Cardiac septum (tissue), 1 donor: ENCODE data around the gene ASB7. TPM values are rescaled to one million over a fixed set of nuclear protein-coding genes. Genes with fewer than 3 reads are reported as not detected.
"Not testable (repeated sequence)": the region's sequence is repeated elsewhere in the genome, so short reads cannot be mapped to it uniquely, and the experiment has no call there.

Experiments
- DNase-seq: peaks from one replicate; pipeline ENCODE4 v3.0.0-alpha.2; 2020; ENCODE audit warnings: low spot score
- intact Hi-C: fragments of 100-400 bp; cut with DNase I; formaldehyde crosslinking; loops from one replicate; pipeline ENCODE4 v1.14.0; 2022
- total RNA-seq: library from RNA; stranded (reverse); fragmentation: NEBNext Ultra II Directional; extraction: Animal tissue kit (Norgen Biotek cat#: 25700); gene quantifications from one replicate; pipeline ENCODE4 v1.2.1, GENCODE V29; 2021
- donor health status: DM: no; HTN: no; CAD: no.

Gene ASB7
- total RNA-seq, 1 donor from 2014 or later, result 6.8 TPM

DNA sequence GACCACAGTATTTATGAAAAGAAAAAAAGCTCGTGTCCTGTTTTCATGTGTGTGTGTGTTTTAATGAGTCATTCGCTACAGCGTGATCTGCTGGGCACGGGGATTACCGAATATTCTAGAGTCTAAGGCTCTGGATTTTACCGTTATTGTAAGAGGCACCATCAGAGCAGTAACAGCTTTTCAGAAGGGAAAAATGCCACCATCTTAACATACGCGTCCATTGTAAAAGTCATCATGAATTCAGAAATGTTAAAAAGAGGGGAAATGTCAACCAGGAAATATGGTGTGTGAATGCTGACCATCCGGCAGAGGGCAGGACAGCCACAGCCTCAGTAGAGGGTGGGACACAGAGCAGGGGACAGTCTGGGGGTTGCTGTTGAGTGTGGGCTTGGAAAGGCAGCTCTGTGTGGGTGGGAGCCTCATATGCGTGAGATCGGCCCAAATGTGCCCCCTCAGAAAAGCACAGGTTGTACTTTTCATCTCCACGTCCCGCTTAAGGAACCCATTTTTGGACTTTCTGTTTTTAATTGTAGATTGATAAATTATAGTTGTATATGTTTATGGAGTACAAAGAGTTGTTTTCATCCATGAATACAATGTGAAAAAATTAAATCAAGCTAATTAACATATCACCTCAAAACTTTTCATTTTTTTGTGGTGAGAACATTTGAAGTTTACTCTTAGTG, 69.6 kb downstream of the ASB7 start:
- intact Hi-C loops, result loop anchor here (5.0 kb wide), 1 partner anchor 200 kb away; no protein-coding TSS in a partner anchor
- DNase-seq, result no peak

DNA sequence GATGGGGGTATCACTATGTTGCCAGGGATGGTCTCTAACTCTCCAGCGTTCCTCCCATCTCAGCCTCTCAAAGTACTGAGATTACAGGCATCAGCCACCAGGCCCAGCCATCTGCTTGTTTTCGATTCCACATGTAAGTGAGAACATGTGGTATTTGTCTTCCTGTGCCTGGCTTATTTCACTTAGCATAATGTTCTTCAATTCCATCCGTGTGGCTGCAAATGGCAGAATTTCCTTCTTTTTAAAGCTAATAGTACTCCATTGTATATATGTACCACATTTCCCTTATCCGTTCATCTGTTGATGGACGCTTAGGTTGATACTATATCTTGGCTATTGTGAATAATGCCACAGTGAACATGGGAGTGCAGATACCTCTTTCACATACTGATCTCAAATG, 70.6 kb downstream of the ASB7 start:
- no peak for DNase-seq
- intact Hi-C loops, result loop anchor here (5.0 kb wide), 1 partner anchor 199 kb away; no protein-coding TSS in a partner anchor

DNA sequence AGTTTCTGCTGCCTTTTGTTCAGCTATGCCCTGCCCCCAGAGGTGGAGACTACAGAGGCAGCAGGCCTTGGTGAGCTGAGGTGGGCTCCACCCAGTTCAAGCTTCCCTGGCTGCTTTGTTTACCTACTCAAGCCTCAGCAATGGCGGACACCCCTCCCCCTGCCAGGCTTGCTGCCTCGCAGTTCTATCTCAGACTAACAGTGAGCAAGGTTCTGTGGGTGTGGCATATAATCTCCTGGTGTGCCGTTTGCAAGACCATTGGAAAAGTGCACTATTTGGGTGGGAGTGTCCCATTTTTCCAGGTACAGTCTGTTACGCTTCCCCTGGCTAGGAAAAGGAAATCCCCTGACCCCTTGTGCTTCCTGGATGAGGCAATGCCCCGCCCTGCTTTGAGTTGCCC, 76.8 kb downstream of the ASB7 start:
- intact Hi-C loops, result not testable (repeated sequence)

GRCh38 chr15:100680726-100681125, 78.3 kb downstream of the ASB7 start:
- no peak for DNase-seq
- intact Hi-C loops, result no loop called here

More for the DNA sequence above, 76.8 kb downstream of the ASB7 start:
- not testable (repeated sequence) for DNase-seq

- no peak for DNase-seq
- intact Hi-C loops, result no loop called here
Measured at GRCh38 chr15:100681335-100681746, 79.0 kb downstream of the ASB7 start.

DNA sequence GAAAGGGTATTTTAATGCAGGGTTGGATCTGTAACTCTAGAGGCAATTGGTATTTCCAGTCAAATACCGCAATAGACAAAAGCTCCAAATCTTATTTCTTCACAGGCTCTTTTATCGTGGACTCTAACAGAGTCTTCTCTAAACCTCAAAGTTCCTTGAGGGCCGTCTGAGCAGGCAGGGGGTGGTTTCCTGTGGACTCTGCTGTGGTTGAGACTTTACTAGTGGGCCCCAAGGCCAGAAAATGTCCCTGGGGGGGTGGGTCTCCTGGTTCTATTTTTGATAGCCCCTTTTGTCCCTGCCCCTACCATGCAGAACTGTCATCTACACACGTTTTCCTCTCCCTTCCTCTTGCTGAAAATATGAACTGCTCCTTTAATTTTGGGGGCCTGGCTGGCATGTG, 80.1 kb downstream of the ASB7 start:
- DNase-seq, result no peak
- intact Hi-C loops, result no loop called here

DNA sequence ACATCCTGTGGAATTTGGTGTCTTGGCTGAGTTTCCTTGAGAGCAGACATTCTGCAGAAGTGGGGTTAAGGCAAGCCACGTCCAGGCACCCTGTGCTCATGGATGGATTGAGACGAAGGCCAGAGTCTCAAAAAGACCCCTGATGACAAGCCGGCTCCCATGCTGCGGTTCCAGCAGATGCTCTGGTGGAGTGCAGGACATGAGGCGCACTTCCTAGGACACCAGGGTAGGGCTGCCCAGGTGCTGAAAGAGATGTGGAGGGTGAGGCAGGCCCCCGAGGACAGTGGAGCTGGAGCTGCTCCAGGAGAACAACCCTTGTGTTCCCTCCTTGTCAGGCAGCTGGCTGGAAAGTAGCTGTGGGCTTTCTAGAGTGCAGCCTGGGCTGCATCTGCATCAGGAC, 81.0 kb downstream of the ASB7 start:
- no peak for DNase-seq
- intact Hi-C loops, result no loop called here

DNA sequence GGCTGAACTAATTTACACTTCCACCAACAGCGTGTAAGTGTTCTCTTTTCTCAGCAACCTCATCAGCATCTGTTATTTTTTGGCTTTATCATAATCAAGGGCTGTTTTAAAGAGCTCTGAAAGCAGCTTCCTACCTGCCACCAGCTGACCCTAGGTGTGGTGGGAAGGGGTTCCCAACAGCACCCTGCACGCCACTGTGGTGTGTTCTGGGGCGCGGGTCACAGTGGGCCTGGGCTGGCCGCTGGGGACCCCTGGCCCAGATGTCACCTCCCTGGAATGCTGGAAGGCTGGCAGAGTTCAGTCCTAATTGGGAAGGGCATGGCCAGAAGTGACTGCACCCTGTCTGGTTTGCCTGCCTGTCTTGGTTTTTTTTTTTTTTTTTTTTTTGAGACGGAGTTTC, 82.2 kb downstream of the ASB7 start:
- DNase-seq, result no peak
- intact Hi-C loops, result no loop called here

DNA sequence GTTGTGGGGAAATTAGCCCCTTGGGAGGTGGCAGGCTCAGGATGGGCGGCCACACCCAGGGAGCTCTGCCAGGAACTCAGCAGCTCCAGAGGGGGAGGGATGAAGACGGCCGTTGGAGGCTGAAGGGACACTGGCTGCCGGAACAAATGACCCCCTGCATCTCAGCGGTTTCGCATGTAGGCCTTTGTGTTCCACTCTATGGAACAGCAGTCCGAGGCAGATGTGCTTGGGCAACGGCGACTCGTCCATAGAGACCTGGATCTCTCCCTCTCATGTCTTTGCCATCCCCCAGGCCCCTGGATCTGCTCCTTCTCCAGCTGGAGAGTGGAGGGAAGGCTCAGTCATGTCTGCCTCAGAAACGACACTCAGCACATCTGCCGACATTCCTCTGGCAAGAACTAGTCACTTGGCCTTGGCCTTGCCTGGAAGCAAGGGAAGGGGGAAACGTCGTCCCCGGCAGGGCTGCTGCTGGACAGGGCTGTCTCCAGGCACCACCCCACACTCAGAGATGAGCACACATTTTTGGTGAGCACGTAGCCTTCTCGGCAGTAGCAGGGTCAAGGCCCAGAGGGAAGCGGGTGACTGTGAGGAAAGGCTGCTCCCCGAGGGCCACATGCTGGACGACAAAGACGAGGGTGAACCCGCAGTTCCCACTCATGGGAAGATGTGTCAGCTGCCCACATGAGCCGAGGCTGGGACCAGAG, 83.8 kb downstream of the ASB7 start:
- intact Hi-C loops, result no loop called here

DNA sequence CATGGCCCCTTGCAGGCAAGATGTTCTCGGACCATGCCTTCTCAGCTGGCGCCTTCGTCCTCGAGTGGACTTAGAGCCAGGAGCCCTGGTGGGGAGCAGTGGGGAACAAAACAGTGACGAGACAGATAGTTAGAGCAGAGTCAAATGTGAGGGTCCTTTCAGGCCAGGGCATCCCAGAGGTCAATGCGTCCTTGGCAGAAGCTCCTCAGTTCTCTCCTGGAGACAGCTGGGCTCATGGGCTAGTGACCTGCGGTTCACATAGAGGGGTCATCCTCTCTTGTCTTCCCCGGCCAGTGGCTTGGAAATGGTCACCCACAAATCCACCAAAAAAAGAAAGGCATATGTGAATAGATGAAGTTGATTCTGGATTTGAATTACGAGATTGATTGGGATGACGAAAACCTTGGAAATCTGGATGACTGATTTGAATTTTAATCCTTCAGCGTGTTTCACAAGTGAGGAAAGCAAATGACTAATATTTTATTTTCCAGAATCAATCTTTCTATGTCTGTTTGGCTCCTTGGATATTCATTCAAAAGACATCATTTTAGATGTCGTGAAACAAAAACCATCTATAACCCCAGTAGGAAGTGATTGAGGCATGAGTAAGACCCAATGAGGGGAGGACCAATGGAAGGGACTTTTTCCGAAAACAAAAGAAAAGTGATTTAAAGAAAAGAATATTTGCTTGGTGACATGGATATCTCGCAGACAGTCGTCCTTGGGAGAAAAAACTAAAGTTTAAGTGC, 84.5 kb downstream of the ASB7 start:
- intact Hi-C loops, result no loop called here
- DNase-seq, result no peak

More for the DNA sequence above, 83.8 kb downstream of the ASB7 start:
- no peak for DNase-seq

GRCh38 chr15:100687582-100688141, 85.3 kb downstream of the ASB7 start:
- DNase-seq, result no peak
- intact Hi-C loops, result no loop called here

GRCh38 chr15:100688549-100689120, 86.2 kb downstream of the ASB7 start:
- DNase-seq, result no peak
- intact Hi-C loops, result no loop called here

- intact Hi-C loops, result no loop called here
- DNase-seq, result no peak
Measured at GRCh38 chr15:100689131-100689899, 86.9 kb downstream of the ASB7 start.

DNA sequence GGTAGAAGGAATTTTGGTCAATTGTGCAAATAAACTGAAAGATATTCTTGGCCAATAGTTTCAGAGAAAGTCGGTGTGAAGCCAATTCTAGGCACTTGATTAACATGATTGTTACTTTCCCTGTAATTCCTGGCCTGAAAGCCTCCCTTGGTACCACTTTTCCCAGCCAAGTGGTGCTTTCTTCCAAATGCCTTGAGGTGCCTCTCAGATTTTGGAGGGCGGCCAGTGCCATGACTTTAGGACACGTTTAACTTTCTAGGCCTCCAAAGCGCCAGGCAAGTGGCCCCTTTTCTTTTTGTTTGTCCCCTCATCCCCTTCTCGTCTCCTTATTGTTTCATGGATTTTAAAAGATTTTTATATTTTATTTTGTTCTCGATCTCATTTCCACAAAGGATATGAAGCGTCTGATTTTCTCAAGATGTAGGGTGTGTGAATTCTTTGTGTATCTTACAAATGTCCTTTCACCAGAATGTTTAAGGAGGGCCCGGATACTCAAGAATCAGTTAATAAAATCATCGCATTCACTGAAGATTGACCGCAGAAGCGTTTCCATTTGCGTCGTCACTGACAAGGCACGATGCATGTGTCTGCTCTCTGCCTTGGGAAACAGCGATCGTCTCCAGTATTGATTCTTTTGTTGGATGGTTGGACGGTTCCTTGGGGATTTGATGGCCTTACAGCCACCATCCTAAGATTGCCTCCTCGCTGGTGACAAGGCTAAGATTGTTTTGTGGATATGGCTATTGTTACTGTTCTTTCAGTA, 87.8 kb downstream of the ASB7 start:
- no peak for DNase-seq
- intact Hi-C loops, result no loop called here

DNA sequence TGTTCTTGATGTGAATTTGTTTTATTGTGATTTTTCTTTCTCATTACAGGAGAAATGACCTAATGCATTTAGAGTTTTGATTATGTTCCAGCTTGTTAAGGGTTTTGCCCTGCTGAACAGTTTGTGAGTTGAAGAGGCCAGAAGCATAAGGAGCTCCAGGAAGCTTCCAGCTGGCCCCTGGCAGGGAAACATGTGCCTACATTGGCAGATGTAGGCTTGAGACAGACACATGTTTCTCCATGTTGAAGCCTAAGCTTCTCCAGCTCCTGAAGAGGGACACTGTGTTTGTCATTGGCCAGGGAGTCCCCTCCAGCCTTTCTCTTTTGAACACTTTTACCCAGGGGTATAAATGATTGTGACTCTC, 88.4 kb downstream of the ASB7 start:
- DNase-seq, result no peak
- intact Hi-C loops, result no loop called here

- intact Hi-C loops, result no loop called here
Measured at GRCh38 chr15:100691321-100691720, 88.9 kb downstream of the ASB7 start.

GRCh38 chr15:100692246-100692645, 89.9 kb downstream of the ASB7 start:
- DNase-seq, result no peak
- intact Hi-C loops, result no loop called here

More at GRCh38 chr15:100691321-100691720, 88.9 kb downstream of the ASB7 start:
- DNase-seq, result no peak

DNA sequence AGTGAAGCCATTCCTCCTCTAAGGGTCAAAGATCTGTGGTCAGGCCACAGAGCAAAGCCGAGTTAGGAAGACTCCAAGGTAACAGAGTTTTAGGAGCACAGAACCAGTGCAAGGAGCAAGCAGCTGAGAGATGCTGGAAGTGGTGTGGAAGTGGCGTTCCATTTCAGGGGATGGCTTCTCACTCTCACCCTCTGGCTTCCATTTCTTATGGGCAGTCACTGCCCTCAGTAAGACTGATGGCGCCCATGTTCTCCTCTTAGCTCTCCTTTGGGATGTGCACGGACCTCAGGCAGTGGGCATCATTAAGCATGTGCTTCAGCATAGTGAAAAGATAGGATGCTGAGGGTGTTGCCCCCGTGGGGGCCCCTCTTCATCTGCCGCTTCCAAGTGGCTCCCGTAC, 90.3 kb downstream of the ASB7 start:
- no peak for DNase-seq
- intact Hi-C loops, result no loop called here
